ENCODE data around the gene LRRC46. TPM values are rescaled to one million over a fixed set of nuclear protein-coding genes. Genes with fewer than 3 reads are reported as not detected.

Gene LRRC46
- total and polyA plus RNA-seq, 2 of the 13 experiments (the other 11 are each of a cell fraction or from before 2014, with no cell fraction given): 0.09 TPM

DNA sequence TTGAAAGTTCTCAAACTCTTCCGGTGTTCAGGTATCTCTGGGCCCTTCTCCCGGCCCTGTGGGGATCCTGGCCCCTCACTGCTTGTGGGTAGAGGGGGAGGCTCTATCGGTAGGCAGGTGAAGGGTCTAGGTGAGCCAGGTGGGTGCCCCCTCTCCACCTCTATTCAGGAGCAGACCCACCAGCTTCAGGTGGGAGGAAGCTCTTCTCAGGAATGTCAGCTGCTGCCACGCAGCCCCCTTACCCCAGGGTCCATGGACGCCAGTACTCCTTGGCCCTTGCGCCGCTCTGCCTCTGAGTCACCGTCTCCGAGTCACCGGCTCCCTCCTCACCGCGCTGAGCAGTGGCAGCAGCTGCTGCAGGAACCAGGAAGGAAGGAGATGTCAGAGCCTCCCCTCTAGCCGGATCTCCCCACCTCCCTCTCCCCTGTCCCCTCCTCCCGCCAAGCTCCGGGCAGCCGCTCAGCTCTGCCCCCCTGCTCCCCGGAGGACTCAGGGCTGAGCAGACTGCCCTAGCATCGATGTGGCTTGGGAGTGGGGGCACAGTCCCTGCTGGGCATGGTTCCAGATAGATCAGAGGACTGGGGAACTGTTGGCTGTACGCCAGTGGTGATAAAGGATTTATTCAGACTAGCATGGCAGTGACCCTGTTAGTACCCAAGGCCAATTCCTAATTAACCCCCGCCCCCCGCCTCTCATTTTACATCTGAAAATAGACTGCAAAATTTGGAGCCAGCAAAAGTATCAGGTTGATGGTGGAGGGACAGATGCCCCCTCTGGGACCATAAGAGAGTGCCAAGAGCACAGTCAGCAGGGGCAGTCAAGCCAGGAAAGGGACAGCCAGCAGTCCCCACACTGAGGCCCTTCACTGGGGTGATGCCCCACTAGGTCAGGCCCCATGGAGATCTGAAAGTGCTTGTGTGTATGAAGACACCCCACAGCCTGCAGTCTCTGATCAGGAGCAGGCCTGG lies 9.8 kb upstream of the LRRC46 start, which contains the start of gene OSBPL7:
TSS of gene OSBPL7 (minus strand) at position 371 of the 968 bp plus-strand sequence. CDS start 1,516 bp downstream, outside the sequence.
- H3K27me3 ChIP-seq (ENCODE audit: control insufficient read depth in 1 of 2, insufficient read depth in 2 of 2, low read length in 2 of 2): no peaks in the 10 kb centered on the region; a peak in 1 of 5 replicates
- POLR2A ChIA-PET: interaction anchor here (0.9 to 2.5 kb wide), 7 partner anchors 9 to 134 kb away, joined by 3 to 58 read pairs (median 4); partner anchors contain the start of genes LRRC46, MRPL10, PNPO and SCRN2
- peaks cover 19 to 36% of the 10 kb centered on the region in 2 experiments for H3K36me3 ChIP-seq (replicated peaks in 1 of 2; ENCODE audit: control insufficient read depth in 1 of 2, insufficient read depth in 2 of 2, low read length in 2 of 2)
- CTCF ChIA-PET (ENCODE audit: low intra/inter-chr PET ratio, low total read pairs): interaction anchor here (0.8 kb wide), 1 partner anchor 46 kb away, joined by 3 read pairs; no protein-coding TSS in a partner anchor
- H3K9me3 ChIP-seq (ENCODE audit: low read length): no peaks in the 10 kb centered on the region
- H3K4me3 ChIP-seq (replicated peaks in 1 of 3; ENCODE audit: insufficient read depth in 1 of 3, low read depth in 2 of 3, low read length in 3 of 3): peak within 1 kb of the TSS; percentile 73 to 90 (median 73)
- in situ Hi-C loops (cut with HindIII; ENCODE audit: extremely low pct_ligation_motif_present, low pct_unique_long_range_greater_than_20kb) (no loop called here), intact Hi-C loops (cut with micrococcal nuclease; ENCODE audit: unreplicated experiment) (no loop called here)
- no peaks in the 10 kb centered on the region for H3K79me2 ChIP-seq (ENCODE audit: insufficient read depth, low read length)
- H3K27ac ChIP-seq (ENCODE audit: extremely low read length, insufficient read depth, low read length): peak within 1 kb of the TSS; percentile 5
- H3K4me1 ChIP-seq (ENCODE audit: insufficient read depth, low read length): peaks cover 19% of the 10 kb centered on the region
- 12% methylated on average over 15 of the region's 21 CpGs for WGBS (ENCODE audit: low lambda C conversion rate)
- no peak within 1 kb of the TSS for H2AFZ ChIP-seq (ENCODE audit: low read length)
- H4K20me1 ChIP-seq (ENCODE audit: insufficient read depth, low read length): no peaks in the 10 kb centered on the region
- no TSS peak for BruUV-seq (replicated peaks)
- peak within 1 kb of the TSS; percentile 78 for H3K9ac ChIP-seq (ENCODE audit: insufficient read depth, low read depth, low read length)
- peak within 1 kb of the TSS; percentile 88 for H3K4me2 ChIP-seq (ENCODE audit: low read depth, low read length)
- peak; percentile 76 for DNase-seq (ENCODE audit: low spot score)
- peak; percentile 96 for ATAC-seq
- peak; percentile 95 for FAIRE-seq
- TF ChIP-seq, protein P1, sequence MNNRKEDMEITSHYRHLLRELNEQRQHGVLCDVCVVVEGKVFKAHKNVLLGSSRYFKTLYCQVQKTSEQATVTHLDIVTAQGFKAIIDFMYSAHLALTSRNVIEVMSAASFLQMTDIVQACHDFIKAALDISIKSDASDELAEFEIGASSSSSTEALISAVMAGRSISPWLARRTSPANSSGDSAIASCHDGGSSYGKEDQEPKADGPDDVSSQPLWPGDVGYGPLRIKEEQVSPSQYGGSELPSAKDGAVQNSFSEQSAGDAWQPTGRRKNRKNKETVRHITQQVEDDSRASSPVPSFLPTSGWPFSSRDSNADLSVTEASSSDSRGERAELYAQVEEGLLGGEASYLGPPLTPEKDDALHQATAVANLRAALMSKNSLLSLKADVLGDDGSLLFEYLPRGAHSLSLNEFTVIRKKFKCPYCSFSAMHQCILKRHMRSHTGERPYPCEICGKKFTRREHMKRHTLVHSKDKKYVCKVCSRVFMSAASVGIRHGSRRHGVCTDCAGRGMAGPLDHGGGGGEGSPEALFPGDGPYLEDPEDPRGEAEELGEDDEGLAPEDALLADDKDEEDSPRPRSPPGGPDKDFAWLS (CRISPR knock-in tag; IDR thresholded peaks at IDR 0.05; ENCODE audit: borderline replicate concordance): no peak
- peak; percentile 86 for TF ChIP-seq ZIK1 (CRISPR knock-in tag; IDR thresholded peaks at IDR 0.05; ENCODE audit: borderline replicate concordance, low read depth)
- no peak for TF ChIP-seq ZNF644 (CRISPR knock-in tag; IDR thresholded peaks at IDR 0.05; ENCODE audit: low read depth)
- no peak for TF ChIP-seq ZNF878 (CRISPR knock-in tag; IDR thresholded peaks at IDR 0.05)
- TF ChIP-seq ATAD3A (CRISPR knock-in tag; IDR thresholded peaks at IDR 0.05): no peak
- TF ChIP-seq REL (CRISPR knock-in tag; conservative IDR thresholded peaks at IDR 0.05): no peak
- TF ChIP-seq REPIN1 (CRISPR knock-in tag; IDR thresholded peaks at IDR 0.05; ENCODE audit: borderline replicate concordance, low read depth): peak; percentile 84
- TF ChIP-seq ZBTB38 (CRISPR knock-in tag; IDR thresholded peaks at IDR 0.05): peak; percentile 57; the same call in 1 of the 2 replicates
- no peak for TF ChIP-seq JUNB (CRISPR knock-in tag; IDR thresholded peaks at IDR 0.05; ENCODE audit: borderline replicate concordance)
- TF ChIP-seq ZNF460 (CRISPR knock-in tag; IDR thresholded peaks at IDR 0.05; ENCODE audit: borderline replicate concordance): peak; percentile 31; the same call in 1 of the 2 replicates
- TF ChIP-seq ZNF430 (CRISPR knock-in tag; IDR thresholded peaks at IDR 0.05): no peak
- no peak for TF ChIP-seq GFI1 (CRISPR knock-in tag; IDR thresholded peaks at IDR 0.05; ENCODE audit: borderline replicate concordance)
- no peak for TF ChIP-seq YY1 (IDR thresholded peaks at IDR 0.05; ENCODE audit: insufficient read depth, insufficient replicate concordance, low read depth, low read length)
- TF ChIP-seq FOSL1 (CRISPR knock-in tag; IDR thresholded peaks at IDR 0.05; ENCODE audit: borderline replicate concordance): no peak
- no peak for TF ChIP-seq RNF2 (conservative IDR thresholded peaks at IDR 0.05; ENCODE audit: low read depth)
- TF ChIP-seq, protein P2, sequence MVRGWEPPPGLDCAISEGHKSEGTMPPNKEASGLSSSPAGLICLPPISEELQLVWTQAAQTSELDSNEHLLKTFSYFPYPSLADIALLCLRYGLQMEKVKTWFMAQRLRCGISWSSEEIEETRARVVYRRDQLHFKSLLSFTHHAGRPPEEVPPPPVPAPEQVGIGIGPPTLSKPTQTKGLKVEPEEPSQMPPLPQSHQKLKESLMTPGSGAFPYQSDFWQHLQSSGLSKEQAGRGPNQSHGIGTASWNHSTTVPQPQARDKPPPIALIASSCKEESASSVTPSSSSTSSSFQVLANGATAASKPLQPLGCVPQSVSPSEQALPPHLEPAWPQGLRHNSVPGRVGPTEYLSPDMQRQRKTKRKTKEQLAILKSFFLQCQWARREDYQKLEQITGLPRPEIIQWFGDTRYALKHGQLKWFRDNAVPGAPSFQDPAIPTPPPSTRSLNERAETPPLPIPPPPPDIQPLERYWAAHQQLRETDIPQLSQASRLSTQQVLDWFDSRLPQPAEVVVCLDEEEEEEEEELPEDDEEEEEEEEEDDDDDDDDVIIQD (CRISPR knock-in tag; IDR thresholded peaks at IDR 0.05; ENCODE audit: low read depth): peak; percentile 95
- no peak for TF ChIP-seq HHEX (CRISPR knock-in tag; IDR thresholded peaks at IDR 0.05)
- no peak for TF ChIP-seq ZSCAN29 (CRISPR knock-in tag; conservative IDR thresholded peaks at IDR 0.05)
- TF ChIP-seq, protein P3, sequence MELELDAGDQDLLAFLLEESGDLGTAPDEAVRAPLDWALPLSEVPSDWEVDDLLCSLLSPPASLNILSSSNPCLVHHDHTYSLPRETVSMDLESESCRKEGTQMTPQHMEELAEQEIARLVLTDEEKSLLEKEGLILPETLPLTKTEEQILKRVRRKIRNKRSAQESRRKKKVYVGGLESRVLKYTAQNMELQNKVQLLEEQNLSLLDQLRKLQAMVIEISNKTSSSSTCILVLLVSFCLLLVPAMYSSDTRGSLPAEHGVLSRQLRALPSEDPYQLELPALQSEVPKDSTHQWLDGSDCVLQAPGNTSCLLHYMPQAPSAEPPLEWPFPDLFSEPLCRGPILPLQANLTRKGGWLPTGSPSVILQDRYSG (CRISPR knock-in tag; IDR thresholded peaks at IDR 0.05): no peak
- TF ChIP-seq SP2 (CRISPR knock-in tag; IDR thresholded peaks at IDR 0.05): no peak; the same call in 1 of the 2 replicates

Measured in HepG2 (cell line).